Keratinocyte (primary cell): ENCODE data around the gene CALM1. TPM values are rescaled to one million over a fixed set of nuclear protein-coding genes. Genes with fewer than 3 reads are reported as not detected.

ENCODE experiments used
- DNase-seq: peaks from one replicate; pipeline ENCODE4 v3.0.0-alpha.2; 2011; ENCODE audit warnings: low read depth, missing footprints, low spot score
- FAIRE-seq: peaks from 2 replicates; lab custom pipeline; 2011; peaks lifted over from hg19 to GRCh38; lab: Jason Lieb, UNC
- H2AFZ ChIP-seq: 2 replicates; pipeline ENCODE4 v1.6.0; 2012; ENCODE audit warnings: low read length, control low read depth, inconsistent platforms; ENCODE audit not compliant: control insufficient read depth
- H3K27ac ChIP-seq: 2 replicates; pipeline ENCODE4 v1.5.1; 2011; ENCODE audit warnings: low read length; ENCODE audit not compliant: control insufficient read depth, insufficient read depth
- H3K27me3 ChIP-seq: 3 replicates; pipeline ENCODE4 v1.6.0; 2011; ENCODE audit warnings: low read length; ENCODE audit not compliant: control insufficient read depth, insufficient read depth; ENCODE audit errors: extremely low read depth
- H3K36me3 ChIP-seq, 2 experiments: 2 replicates in 1 of 2; 3 replicates in 1 of 2; pipeline ENCODE4 v1.5.1; 2011; ENCODE audit warnings: low read length in 2 of 2, mild to moderate bottlenecking in 1 of 2; ENCODE audit not compliant: control insufficient read depth in 2 of 2, insufficient read depth in 2 of 2; ENCODE audit errors: extremely low read depth in 1 of 2
- H3K4me1 ChIP-seq: 3 replicates; pipeline ENCODE4 v1.5.1; 2011; ENCODE audit warnings: low read length; ENCODE audit not compliant: control insufficient read depth, insufficient read depth; ENCODE audit errors: extremely low read depth
- H3K4me2 ChIP-seq: 3 replicates; pipeline ENCODE4 v1.6.0; 2011; ENCODE audit warnings: low read depth, low read length; ENCODE audit not compliant: control insufficient read depth, insufficient read depth; ENCODE audit errors: extremely low read depth
- H3K4me3 ChIP-seq, 3 experiments: fragments of 200-600 bp in 1 of 3; sonication (generic) in 1 of 3; 2 replicates in 2 of 3; 3 replicates in 1 of 3; pipeline ENCODE4 v1.5.1; 2011 to 2016; ENCODE audit warnings: low read length in 3 of 3, mild to moderate bottlenecking in 3 of 3, control low read depth in 2 of 3, inconsistent platforms in 1 of 3, low read depth in 1 of 3, mixed read lengths in 1 of 3, mixed run types in 1 of 3, moderate library complexity in 1 of 3; ENCODE audit not compliant: control insufficient read depth in 2 of 3, insufficient read depth in 2 of 3; ENCODE audit errors: extremely low read depth in 1 of 3
- H3K79me2 ChIP-seq: 2 replicates; pipeline ENCODE4 v1.6.0; 2012; ENCODE audit warnings: low read length; ENCODE audit not compliant: control insufficient read depth, insufficient read depth
- H3K9ac ChIP-seq: 3 replicates; pipeline ENCODE4 v1.6.0; 2011; ENCODE audit warnings: low read length; ENCODE audit not compliant: control insufficient read depth, insufficient read depth; ENCODE audit errors: extremely low read depth
- H3K9me1 ChIP-seq: 3 replicates; pipeline ENCODE4 v1.6.0; 2011; ENCODE audit warnings: low read length; ENCODE audit not compliant: control insufficient read depth, insufficient read depth; ENCODE audit errors: extremely low read depth
- H3K9me3 ChIP-seq: 2 replicates; pipeline ENCODE4 v1.5.1; 2012; ENCODE audit warnings: low read depth, low read length; ENCODE audit not compliant: control insufficient read depth
- H4K20me1 ChIP-seq: 3 replicates; pipeline ENCODE4 v1.6.0; 2011; ENCODE audit warnings: low read length; ENCODE audit not compliant: control insufficient read depth, insufficient read depth; ENCODE audit errors: extremely low read depth
- EZH2 ChIP-seq: IDR thresholded peaks from one replicate; pipeline ENCODE4 v1.6.1; 2012; ENCODE audit warnings: inconsistent platforms, mild to moderate bottlenecking, low read length, moderate library complexity
- dilution Hi-C: fragments of 300-500 bp; cut with MboI; formaldehyde crosslinking; loops from one replicate; pipeline ENCODE4 v1.7.0; 2020; ENCODE audit warnings: low sequenced_read_pairs; ENCODE audit not compliant: extremely low pct_ligation_motif_present
- polyA plus RNA-seq, 5 experiments: library from polyadenylated mRNA; depleted of rRNA in 3 of 5; stranded (reverse) in 3 of 5; stranded (forward) in 1 of 5; unstranded in 1 of 5; fragments of >200 nt; gene quantifications; 1 replicate in 1 of 5; 2 replicates in 3 of 5; 3 replicates in 1 of 5; pipeline versions ENCODE4 v1.2.1 to v1.2.3, GENCODE V29; 2011 to 2012; ENCODE audit warnings: missing spikeins in 2 of 5, low read depth in 1 of 5, low replicate concordance in 1 of 5
- TF ChIP-seq, protein P1 (sequence below), 3 experiments: IDR thresholded peaks in 1 of 3; conservative IDR thresholded peaks in 1 of 3; optimal IDR thresholded peaks in 1 of 3; 2 replicates in 2 of 3; 3 replicates in 1 of 3; pipeline versions ENCODE3 to v1.5.1; 2011; ENCODE audit warnings: low read length in 3 of 3, mild to moderate bottlenecking in 3 of 3, moderate library complexity in 2 of 3, control low read depth in 1 of 3, inconsistent platforms in 1 of 3; ENCODE audit not compliant: insufficient read depth in 2 of 3; ENCODE audit errors: extremely low read depth in 1 of 3

CALM1 gene
- polyA plus RNA-seq, 1 donor (not counting 4 experiments of a cell fraction or from before 2014, with no cell fraction given), result 575 TPM

GRCh38 chr14:90451443-90451842 lies 54.6 kb downstream of the CALM1 start:
- no peak overlapping the region for H2AFZ ChIP-seq
- no peak overlapping the region for H3K4me2 ChIP-seq
- no peak for DNase-seq
- FAIRE-seq, result no peak
- no peak overlapping the region for H3K27ac ChIP-seq
- peaks cover 4% of the 10 kb centered on the region for H3K9me3 ChIP-seq
- no peaks in the 10 kb centered on the region for H4K20me1 ChIP-seq
- TF ChIP-seq, protein P1, sequence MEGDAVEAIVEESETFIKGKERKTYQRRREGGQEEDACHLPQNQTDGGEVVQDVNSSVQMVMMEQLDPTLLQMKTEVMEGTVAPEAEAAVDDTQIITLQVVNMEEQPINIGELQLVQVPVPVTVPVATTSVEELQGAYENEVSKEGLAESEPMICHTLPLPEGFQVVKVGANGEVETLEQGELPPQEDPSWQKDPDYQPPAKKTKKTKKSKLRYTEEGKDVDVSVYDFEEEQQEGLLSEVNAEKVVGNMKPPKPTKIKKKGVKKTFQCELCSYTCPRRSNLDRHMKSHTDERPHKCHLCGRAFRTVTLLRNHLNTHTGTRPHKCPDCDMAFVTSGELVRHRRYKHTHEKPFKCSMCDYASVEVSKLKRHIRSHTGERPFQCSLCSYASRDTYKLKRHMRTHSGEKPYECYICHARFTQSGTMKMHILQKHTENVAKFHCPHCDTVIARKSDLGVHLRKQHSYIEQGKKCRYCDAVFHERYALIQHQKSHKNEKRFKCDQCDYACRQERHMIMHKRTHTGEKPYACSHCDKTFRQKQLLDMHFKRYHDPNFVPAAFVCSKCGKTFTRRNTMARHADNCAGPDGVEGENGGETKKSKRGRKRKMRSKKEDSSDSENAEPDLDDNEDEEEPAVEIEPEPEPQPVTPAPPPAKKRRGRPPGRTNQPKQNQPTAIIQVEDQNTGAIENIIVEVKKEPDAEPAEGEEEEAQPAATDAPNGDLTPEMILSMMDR (optimal IDR thresholded peaks at IDR 0.05 in 1 of 3, IDR thresholded peaks at IDR 0.05 in 1 of 3, conservative IDR thresholded peaks at IDR 0.05 in 1 of 3; ENCODE audit: extremely low read depth in 1 of 3, insufficient read depth in 2 of 3, low read length in 3 of 3), result no peak
- TF ChIP-seq EZH2, result no peak
- peaks cover 12% of the 10 kb centered on the region for H3K27me3 ChIP-seq
- H3K79me2 ChIP-seq, result no peaks in the 10 kb centered on the region
- dilution Hi-C loops, result no loop called here
- H3K4me1 ChIP-seq, result no peaks in the 10 kb centered on the region
- H3K9me1 ChIP-seq, result no peaks in the 10 kb centered on the region
- no peak overlapping the region for H3K4me3 ChIP-seq
- no peak overlapping the region for H3K9ac ChIP-seq
- no peaks in the 10 kb centered on the region for H3K36me3 ChIP-seq

DNA sequence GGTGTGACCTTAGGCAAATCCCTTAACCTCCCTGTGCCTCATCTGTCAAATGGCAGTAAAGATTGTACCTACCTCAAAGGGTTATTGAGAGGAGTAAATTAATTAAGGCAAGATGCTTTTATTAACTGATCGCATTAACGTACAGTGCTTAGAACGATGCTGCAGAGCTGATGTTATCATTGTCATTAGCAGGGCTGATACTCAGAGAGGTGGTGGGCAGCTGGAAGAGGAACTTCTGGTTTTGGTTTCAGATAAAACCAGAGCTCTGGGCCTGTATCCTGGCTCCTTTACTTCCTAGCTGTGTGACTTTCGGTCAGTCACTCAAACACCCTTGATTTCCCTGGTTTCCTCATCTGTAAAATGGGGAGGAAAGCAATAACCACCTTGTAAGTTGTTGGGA lies 55.1 kb downstream of the CALM1 start:
- no peak for DNase-seq
- Histone ChIP-seq H3K27ac (no peak overlapping the region), H3K27me3 (peaks cover 12% of the 10 kb centered on the region), H3K9me1 (no peaks in the 10 kb centered on the region), H3K36me3 (no peaks in the 10 kb centered on the region), H3K9ac (no peak overlapping the region), H3K4me2 (no peak overlapping the region), H3K4me3 (no peak overlapping the region), H4K20me1 (no peaks in the 10 kb centered on the region), H3K9me3 (peaks cover 4% of the 10 kb centered on the region), H3K79me2 (no peaks in the 10 kb centered on the region), H3K4me1 (no peaks in the 10 kb centered on the region), H2AFZ (no peak overlapping the region)
- dilution Hi-C loops, result no loop called here
- TF ChIP-seq, protein P1 (optimal IDR thresholded peaks at IDR 0.05 in 1 of 3, IDR thresholded peaks at IDR 0.05 in 1 of 3, conservative IDR thresholded peaks at IDR 0.05 in 1 of 3; ENCODE audit: extremely low read depth in 1 of 3, insufficient read depth in 2 of 3, low read length in 3 of 3), result no peak
- no peak for TF ChIP-seq EZH2
- no peak for FAIRE-seq
